SJSA1 (cell line): ENCODE data around the gene ZNF652. TPM values are rescaled to one million over a fixed set of nuclear protein-coding genes. Genes with fewer than 3 reads are reported as not detected.

Experiments
- DNase-seq, 2 experiments: peaks; one replicate each; pipeline ENCODE4 v3.0.0-alpha.2; 2015 to 2020; ENCODE audit warnings: low spot score in 2 of 2, low read depth in 1 of 2
- H3K27ac ChIP-seq: fragments of 250-450 bp; sonication (Bioruptor Pico); 2 replicates; pipeline ENCODE4 v1.5.1; 2020; ENCODE audit warnings: mild to moderate bottlenecking, moderate library complexity
- H3K27me3 ChIP-seq: fragments of 250-450 bp; sonication (Bioruptor Pico); replicated peaks from 2 replicates; pipeline ENCODE4 v1.5.1; 2020; ENCODE audit warnings: mild to moderate bottlenecking, moderate library complexity
- H3K36me3 ChIP-seq: fragments of 250-450 bp; sonication (Bioruptor Pico); 2 replicates; pipeline ENCODE4 v1.5.1; 2020; ENCODE audit warnings: mild to moderate bottlenecking
- H3K4me1 ChIP-seq: fragments of 250-450 bp; sonication (Bioruptor Pico); replicated peaks from 2 replicates; pipeline ENCODE4 v1.6.1; 2021; ENCODE audit warnings: mild to moderate bottlenecking
- H3K4me3 ChIP-seq: fragments of 250-450 bp; sonication (Bioruptor Pico); 2 replicates; pipeline ENCODE4 v1.5.1; 2020; ENCODE audit warnings: mild to moderate bottlenecking
- H3K9me3 ChIP-seq: fragments of 250-450 bp; sonication (Bioruptor Pico); replicated peaks from 2 replicates; pipeline ENCODE4 v1.5.1; 2020; ENCODE audit warnings: mild to moderate bottlenecking
- total RNA-seq: library from RNA; depleted of rRNA; stranded (reverse); fragments of >200 nt; shearing (Covaris generic); gene quantifications from 2 replicates; pipeline ENCODE4 v1.2.3, GENCODE V29; 2014; rRNA removed

The ZNF652 gene
- total RNA-seq, 1 experiment from 2014 or later: 23.8 TPM

DNA sequence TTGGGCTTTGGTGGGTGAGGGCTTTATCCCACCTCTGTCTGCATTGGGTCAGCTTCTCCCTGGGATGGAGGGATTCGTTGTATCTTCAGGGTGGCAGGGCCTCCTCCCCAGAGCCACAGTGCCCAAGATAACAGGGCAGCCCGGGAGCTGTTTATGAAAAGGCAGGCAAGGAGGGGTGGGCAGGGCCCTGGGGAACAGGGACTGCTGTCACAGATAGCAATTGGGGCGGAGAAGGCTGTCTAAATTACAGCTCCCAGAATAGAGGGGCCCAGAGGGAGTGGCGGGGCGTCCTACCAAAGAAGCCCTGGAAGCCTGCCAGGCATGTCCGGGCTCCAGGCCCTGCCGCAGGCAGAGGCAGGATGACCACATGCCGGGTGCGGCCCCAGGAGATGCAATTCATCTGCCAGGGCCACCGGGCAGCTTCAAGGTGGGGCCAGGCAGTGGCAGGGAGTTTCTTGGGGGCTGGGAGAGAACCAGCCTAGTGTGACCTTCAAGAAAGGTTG is 112.7 kb downstream of the ZNF652 start:
- no peak overlapping the region for H3K4me3 ChIP-seq
- H3K4me1 ChIP-seq: 0 out of 2 replicates have a peak, but pooled peaks cover 4% of the 10 kb centered on the region
- no peaks in the 10 kb centered on the region for H3K9me3 ChIP-seq
- no peaks in the 10 kb centered on the region for H3K27me3 ChIP-seq
- no peak for DNase-seq
- no peaks in the 10 kb centered on the region for H3K36me3 ChIP-seq
- no peak overlapping the region for H3K27ac ChIP-seq

DNA sequence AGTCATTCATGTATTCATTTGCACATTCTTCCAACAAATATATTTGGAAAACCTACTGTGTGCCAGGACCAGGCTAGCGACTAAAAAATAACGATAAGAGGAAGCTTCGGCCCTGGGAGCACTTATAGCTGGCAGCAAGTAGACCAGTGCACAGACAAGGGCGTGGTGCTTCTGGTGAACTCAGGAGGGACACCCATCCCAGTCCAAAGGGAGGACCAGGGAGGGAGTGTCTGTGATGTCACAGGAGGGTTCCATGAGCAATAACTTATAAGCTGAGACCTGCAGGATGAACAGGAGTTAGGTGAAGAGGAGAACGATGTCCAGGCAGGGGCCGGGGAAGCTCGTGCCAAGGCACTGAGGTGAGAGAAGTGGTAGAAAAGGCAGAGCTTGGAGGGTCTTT is 114.1 kb downstream of the ZNF652 start:
- DNase-seq: no peak
- Histone ChIP-seq H3K27me3 (no peaks in the 10 kb centered on the region), H3K36me3 (no peaks in the 10 kb centered on the region), H3K9me3 (no peaks in the 10 kb centered on the region), H3K27ac (no peak overlapping the region), H3K4me3 (no peak overlapping the region), H3K4me1 (0 out of 2 replicates have a peak, but pooled peaks cover 4% of the 10 kb centered on the region)

DNA sequence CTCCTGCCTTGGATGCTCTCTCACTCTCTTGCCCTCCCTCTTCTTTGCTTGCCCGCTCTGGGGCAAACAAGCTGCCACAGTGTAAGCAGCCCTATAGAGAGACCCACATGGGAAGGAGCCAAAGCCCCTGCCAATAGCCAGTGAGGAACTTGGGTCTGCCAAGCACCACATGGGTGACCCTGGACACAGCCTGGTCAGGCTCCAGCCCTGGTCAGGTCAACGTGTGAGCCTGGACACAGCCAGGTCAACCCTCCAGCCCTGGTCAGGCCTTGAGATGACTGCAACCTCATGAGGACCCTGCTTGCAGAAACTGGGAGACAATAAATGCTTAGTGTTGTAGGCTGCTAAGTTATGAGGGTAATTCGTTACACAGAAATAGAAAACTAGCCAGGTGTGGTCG is 117.2 kb downstream of the ZNF652 start:
- Histone ChIP-seq H3K4me3 (no peak overlapping the region), H3K4me1 (0 out of 2 replicates have a peak, but pooled peaks cover 4% of the 10 kb centered on the region), H3K36me3 (no peaks in the 10 kb centered on the region), H3K9me3 (0 out of 2 replicates have a peak, but pooled peaks cover 3% of the 10 kb centered on the region), H3K27me3 (no peaks in the 10 kb centered on the region), H3K27ac (no peak overlapping the region)
- no peak for DNase-seq

Other genes starting within 250 kb of the ZNF652 start
- 0.06 and 0.39 TPM in 2 replicates for gene B4GALNT2, start 229.5 kb downstream of the ZNF652 start, total RNA-seq
- not detected in 2 replicates for gene GNGT2, start 151.7 kb downstream of the ZNF652 start, total RNA-seq
- not detected in 2 replicates for gene ABI3, start 151.5 kb downstream of the ZNF652 start, total RNA-seq
- 0.39 TPM in 1 of 2 replicates, not detected in the other for gene PHOSPHO1, start 131.5 kb downstream of the ZNF652 start, total RNA-seq
- 275 and 280 TPM in 2 replicates for gene PHB1, start 52.6 kb upstream of the ZNF652 start, total RNA-seq
- 0.11 and 2.3 TPM in 2 replicates for gene NGFR, start 133.0 kb upstream of the ZNF652 start, total RNA-seq
- 2.2 and 2.3 TPM in 2 replicates for gene NXPH3, start 213.6 kb upstream of the ZNF652 start, total RNA-seq